KOPT-K1 (cell line): ENCODE data around the gene ATF7IP2.
"Not testable (repeated sequence)": the region's sequence is repeated elsewhere in the genome, so short reads cannot be mapped to it uniquely, and the experiment has no call there.

Source experiments
- H3K27ac ChIP-seq: fragments of 200-600 bp; sonication (generic); 2 replicates; pipeline ENCODE4 v1.5.1; 2016; ENCODE audit warnings: antibody characterized with exemption, mild to moderate bottlenecking, low read depth, low read length; ENCODE audit not compliant: poor library complexity, severe bottlenecking
- H3K36me3 ChIP-seq: fragments of 200-600 bp; sonication (generic); 2 replicates; pipeline ENCODE4 v1.5.1; 2017; ENCODE audit warnings: antibody characterized with exemption, mild to moderate bottlenecking, low read length, moderate library complexity; ENCODE audit not compliant: insufficient read depth
- H3K9me3 ChIP-seq: fragments of 200-600 bp; sonication (generic); 2 replicates; pipeline ENCODE4 v1.5.1; 2017; ENCODE audit warnings: antibody characterized with exemption, low read length, mild to moderate bottlenecking; ENCODE audit not compliant: insufficient read depth, poor library complexity, severe bottlenecking

ATF7IP2 gene

GRCh38 chr16:10405386-10405939 lies 19.6 kb downstream of the ATF7IP2 start:
- Histone ChIP-seq H3K36me3 (peaks cover 34% of the 10 kb centered on the region), H3K9me3 (peaks cover 92% of the 10 kb centered on the region), H3K27ac (no peak overlapping the region)

- Histone ChIP-seq H3K9me3 (peaks cover 96% of the 10 kb centered on the region), H3K27ac (no peak overlapping the region), H3K36me3 (peaks cover 28% of the 10 kb centered on the region)
Measured at GRCh38 chr16:10408824-10409381, 23.0 kb downstream of the ATF7IP2 start.

- peaks cover 95% of the 10 kb centered on the region for H3K9me3 ChIP-seq
- H3K36me3 ChIP-seq: peaks cover 21% of the 10 kb centered on the region
- H3K27ac ChIP-seq: not testable (repeated sequence)
Measured at GRCh38 chr16:10409713-10410112, 23.9 kb downstream of the ATF7IP2 start.

- Histone ChIP-seq H3K27ac (no peak overlapping the region), H3K9me3 (peaks cover 95% of the 10 kb centered on the region), H3K36me3 (peaks cover 20% of the 10 kb centered on the region)
Measured at GRCh38 chr16:10410469-10410868, 24.6 kb downstream of the ATF7IP2 start.

- Histone ChIP-seq H3K27ac (no peak overlapping the region), H3K9me3 (peaks cover 100% of the 10 kb centered on the region), H3K36me3 (peaks cover 30% of the 10 kb centered on the region)
Measured at GRCh38 chr16:10412935-10413601, 27.2 kb downstream of the ATF7IP2 start.

GRCh38 chr16:10418204-10418603 lies 32.3 kb downstream of the ATF7IP2 start:
- Histone ChIP-seq H3K36me3 (peaks cover 51% of the 10 kb centered on the region), H3K9me3 (peaks cover 67% of the 10 kb centered on the region)
- not testable (repeated sequence) for H3K27ac ChIP-seq

GRCh38 chr16:10419701-10420100 lies 33.8 kb downstream of the ATF7IP2 start:
- H3K36me3 ChIP-seq: peaks cover 57% of the 10 kb centered on the region
- H3K9me3 ChIP-seq: peaks cover 52% of the 10 kb centered on the region
- no peak overlapping the region for H3K27ac ChIP-seq

- Histone ChIP-seq H3K36me3 (peaks cover 43% of the 10 kb centered on the region), H3K27ac (no peak overlapping the region), H3K9me3 (peaks cover 33% of the 10 kb centered on the region)
Measured at GRCh38 chr16:10421596-10421995, 35.7 kb downstream of the ATF7IP2 start.

- Histone ChIP-seq H3K9me3 (no peaks in the 10 kb centered on the region), H3K27ac (no peak overlapping the region), H3K36me3 (peaks cover 53% of the 10 kb centered on the region)
Measured at GRCh38 chr16:10428433-10429168, 42.7 kb downstream of the ATF7IP2 start.

GRCh38 chr16:10429299-10429969 lies 43.6 kb downstream of the ATF7IP2 start:
- H3K9me3 ChIP-seq, H3K27ac ChIP-seq: not testable (repeated sequence)
- peaks cover 58% of the 10 kb centered on the region for H3K36me3 ChIP-seq

- H3K9me3 ChIP-seq: peaks cover 60% of the 10 kb centered on the region
- no peak overlapping the region for H3K27ac ChIP-seq
- H3K36me3 ChIP-seq: peaks cover 84% of the 10 kb centered on the region
Measured at GRCh38 chr16:10441726-10442125, 55.9 kb downstream of the ATF7IP2 start.

- Histone ChIP-seq H3K9me3 (peaks cover 64% of the 10 kb centered on the region), H3K27ac (no peak overlapping the region), H3K36me3 (peaks cover 83% of the 10 kb centered on the region)
Measured at GRCh38 chr16:10447289-10447688, 61.4 kb downstream of the ATF7IP2 start.

- H3K27ac ChIP-seq: not testable (repeated sequence)
- Histone ChIP-seq H3K36me3 (peaks cover 64% of the 10 kb centered on the region), H3K9me3 (peaks cover 20% of the 10 kb centered on the region)
Measured at GRCh38 chr16:10452208-10453158, 66.6 kb downstream of the ATF7IP2 start.

- H3K9me3 ChIP-seq: peaks cover 14% of the 10 kb centered on the region
- peaks cover 65% of the 10 kb centered on the region for H3K36me3 ChIP-seq
- no peak overlapping the region for H3K27ac ChIP-seq
Measured at GRCh38 chr16:10453159-10453510, 67.3 kb downstream of the ATF7IP2 start.
